Chondrocyte (in vitro differentiated cells): ENCODE measurements around the gene PHC3. TPM values are rescaled to one million over a fixed set of nuclear protein-coding genes. Genes with fewer than 3 reads are reported as not detected.
"Not testable (repeated sequence)": the region's sequence is repeated elsewhere in the genome, so short reads cannot be mapped to it uniquely, and the experiment has no call there.

Source experiments
- DNase-seq: peaks from one replicate; pipeline ENCODE4 v3.0.0; 2021; ENCODE audit warnings: mixed read lengths, low spot score
- H3K27ac Mint-ChIP-seq: one replicate; pipeline ENCODE4 v1.8.0; 2021; ENCODE audit warnings: mild to moderate bottlenecking, moderate library complexity, mixed read lengths; ENCODE audit not compliant: unreplicated experiment
- H3K27me3 Mint-ChIP-seq: 2 replicates; pipeline ENCODE4 v1.8.0; 2021; ENCODE audit warnings: low read depth, mixed read lengths
- H3K36me3 Mint-ChIP-seq: 2 replicates; pipeline ENCODE4 v1.8.0; 2021; ENCODE audit warnings: low read depth, mixed read lengths
- H3K4me1 Mint-ChIP-seq: 2 replicates; pipeline ENCODE4 v1.8.0; 2021; ENCODE audit warnings: low read depth, mild to moderate bottlenecking, mixed read lengths
- H3K4me3 Mint-ChIP-seq: one replicate; pipeline ENCODE4 v1.8.0; 2021; ENCODE audit warnings: mild to moderate bottlenecking, moderate library complexity, mixed read lengths; ENCODE audit not compliant: unreplicated experiment
- H3K9me3 Mint-ChIP-seq: 2 replicates; pipeline ENCODE4 v1.8.0; 2021; ENCODE audit warnings: low read depth, mixed read lengths
- total RNA-seq: library from RNA; stranded (reverse); gene quantifications from 3 replicates; pipeline ENCODE4 v1.2.1, GENCODE V29; 2021
- TF ChIP-seq, protein P1 (sequence below): fragments of 200-600 bp; sonication (generic); IDR thresholded peaks from 2 replicates; pipeline ENCODE4 v1.5.0; 2021; ENCODE audit warnings: antibody characterized with exemption, mild to moderate bottlenecking, moderate library complexity

Gene PHC3
- total RNA-seq, 1 donor from 2014 or later, result 45.8 TPM

DNA sequence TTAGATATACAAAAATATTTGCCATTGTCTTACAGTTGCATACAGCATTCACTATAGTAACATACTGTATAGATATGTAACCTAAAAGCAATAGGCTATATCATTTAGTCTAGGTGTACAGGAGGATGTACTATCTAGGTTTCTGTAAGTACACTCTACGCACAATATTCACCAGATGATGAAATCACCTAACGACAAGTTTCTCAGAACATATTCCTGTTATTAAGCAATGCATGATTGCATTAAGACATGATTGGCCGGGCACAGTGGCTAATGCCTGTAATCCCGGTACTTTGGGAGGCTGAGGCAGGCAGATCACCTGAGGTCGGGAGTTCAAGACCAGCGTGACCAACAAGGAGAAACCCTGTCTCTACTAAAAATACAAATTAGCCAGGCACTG lies 26.2 kb upstream of the PHC3 start:
- no peaks in the 10 kb centered on the region for H3K27me3 Mint-ChIP-seq
- peaks cover 1% of the 10 kb centered on the region for H3K36me3 Mint-ChIP-seq
- TF ChIP-seq, protein P1, sequence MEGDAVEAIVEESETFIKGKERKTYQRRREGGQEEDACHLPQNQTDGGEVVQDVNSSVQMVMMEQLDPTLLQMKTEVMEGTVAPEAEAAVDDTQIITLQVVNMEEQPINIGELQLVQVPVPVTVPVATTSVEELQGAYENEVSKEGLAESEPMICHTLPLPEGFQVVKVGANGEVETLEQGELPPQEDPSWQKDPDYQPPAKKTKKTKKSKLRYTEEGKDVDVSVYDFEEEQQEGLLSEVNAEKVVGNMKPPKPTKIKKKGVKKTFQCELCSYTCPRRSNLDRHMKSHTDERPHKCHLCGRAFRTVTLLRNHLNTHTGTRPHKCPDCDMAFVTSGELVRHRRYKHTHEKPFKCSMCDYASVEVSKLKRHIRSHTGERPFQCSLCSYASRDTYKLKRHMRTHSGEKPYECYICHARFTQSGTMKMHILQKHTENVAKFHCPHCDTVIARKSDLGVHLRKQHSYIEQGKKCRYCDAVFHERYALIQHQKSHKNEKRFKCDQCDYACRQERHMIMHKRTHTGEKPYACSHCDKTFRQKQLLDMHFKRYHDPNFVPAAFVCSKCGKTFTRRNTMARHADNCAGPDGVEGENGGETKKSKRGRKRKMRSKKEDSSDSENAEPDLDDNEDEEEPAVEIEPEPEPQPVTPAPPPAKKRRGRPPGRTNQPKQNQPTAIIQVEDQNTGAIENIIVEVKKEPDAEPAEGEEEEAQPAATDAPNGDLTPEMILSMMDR, result no peak
- no peak overlapping the region for H3K4me3 Mint-ChIP-seq
- peaks cover 5% of the 10 kb centered on the region for H3K9me3 Mint-ChIP-seq
- no peak for DNase-seq
- no peaks in the 10 kb centered on the region for H3K4me1 Mint-ChIP-seq
- H3K27ac Mint-ChIP-seq, result no peak overlapping the region

DNA sequence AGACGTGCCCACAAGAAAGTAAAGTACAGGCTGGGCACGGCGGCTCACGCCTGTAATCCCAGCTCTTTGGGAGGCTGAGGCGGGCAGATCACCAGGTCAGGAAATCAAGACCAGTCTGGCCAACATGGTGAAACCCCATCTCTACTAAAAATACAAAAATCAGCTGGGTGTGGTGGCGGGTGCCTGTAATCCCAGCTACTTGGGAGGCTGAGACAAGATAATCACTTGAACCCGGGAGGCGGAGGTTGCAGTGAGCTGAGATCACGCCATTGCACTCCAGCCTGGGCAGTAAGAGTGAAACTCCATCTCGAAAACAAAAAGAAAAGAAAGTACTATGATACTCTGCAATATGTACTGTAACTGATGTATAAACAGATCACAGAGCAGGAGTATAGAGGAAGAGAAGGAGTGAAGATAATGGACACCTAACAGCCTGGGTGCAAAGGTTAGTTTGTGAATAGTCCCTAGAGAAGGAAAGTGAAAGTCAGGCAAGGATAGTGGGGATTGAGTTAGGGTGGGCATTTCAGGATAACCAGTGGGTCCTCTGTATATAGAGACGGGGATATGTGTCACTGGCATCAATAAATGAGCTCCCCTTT lies 24.7 kb upstream of the PHC3 start:
- not testable (repeated sequence) for H3K36me3 Mint-ChIP-seq, H3K4me1 Mint-ChIP-seq, H3K4me3 Mint-ChIP-seq, H3K27me3 Mint-ChIP-seq, H3K27ac Mint-ChIP-seq, DNase-seq, H3K9me3 Mint-ChIP-seq

DNA sequence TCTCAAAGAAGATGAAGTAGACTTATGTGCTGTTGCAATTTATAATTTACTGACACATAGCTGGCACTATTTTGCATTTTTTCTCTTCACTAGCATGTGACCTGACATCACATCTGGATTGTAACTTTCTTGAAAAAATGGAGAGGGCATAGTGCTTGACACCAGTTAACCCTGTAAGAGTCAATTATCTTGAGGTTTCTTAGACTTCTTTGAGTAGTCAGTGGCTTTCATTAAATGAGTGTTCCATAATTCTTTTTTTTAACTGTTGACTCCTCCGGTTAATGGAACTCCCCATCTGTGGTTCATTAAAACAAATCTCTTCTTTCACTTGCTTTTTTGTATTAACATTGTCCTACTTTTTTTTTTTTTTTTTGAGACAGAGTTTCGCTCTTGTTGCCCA lies 23.8 kb upstream of the PHC3 start:
- no peak overlapping the region for H3K4me3 Mint-ChIP-seq
- peaks cover 3% of the 10 kb centered on the region for H3K9me3 Mint-ChIP-seq
- TF ChIP-seq, protein P1, result no peak
- H3K27me3 Mint-ChIP-seq, result no peaks in the 10 kb centered on the region
- H3K27ac Mint-ChIP-seq, result no peak overlapping the region
- no peaks in the 10 kb centered on the region for H3K4me1 Mint-ChIP-seq
- H3K36me3 Mint-ChIP-seq, result peaks cover 1% of the 10 kb centered on the region
- DNase-seq, result no peak

DNA sequence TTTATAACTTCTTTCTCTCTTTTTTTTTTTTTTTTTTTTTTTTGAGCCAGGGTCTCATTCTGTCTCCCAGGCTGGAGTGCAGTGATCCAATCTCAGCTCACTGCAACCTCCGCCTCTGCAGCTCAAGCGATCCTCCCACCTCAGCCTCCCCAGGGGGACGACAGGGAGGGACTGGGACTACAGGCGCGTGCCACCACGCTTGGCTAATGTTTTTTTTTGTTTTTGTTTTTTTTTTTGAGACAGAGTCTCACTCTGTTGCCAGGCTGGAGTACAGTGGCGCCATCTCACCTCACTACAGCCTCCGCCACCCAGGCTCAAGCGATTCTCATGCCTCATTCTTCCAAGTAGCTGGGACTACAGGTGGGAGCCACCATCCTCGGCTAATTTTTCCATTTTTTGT lies 23.0 kb upstream of the PHC3 start:
- no peak for DNase-seq
- Mint-ChIP-seq H3K4me1 (no peaks in the 10 kb centered on the region), H3K9me3 (peaks cover 3% of the 10 kb centered on the region), H3K27ac (no peak overlapping the region), H3K36me3 (peaks cover 1% of the 10 kb centered on the region), H3K4me3 (no peak overlapping the region), H3K27me3 (peaks cover 3% of the 10 kb centered on the region)
- TF ChIP-seq, protein P1, result no peak

DNA sequence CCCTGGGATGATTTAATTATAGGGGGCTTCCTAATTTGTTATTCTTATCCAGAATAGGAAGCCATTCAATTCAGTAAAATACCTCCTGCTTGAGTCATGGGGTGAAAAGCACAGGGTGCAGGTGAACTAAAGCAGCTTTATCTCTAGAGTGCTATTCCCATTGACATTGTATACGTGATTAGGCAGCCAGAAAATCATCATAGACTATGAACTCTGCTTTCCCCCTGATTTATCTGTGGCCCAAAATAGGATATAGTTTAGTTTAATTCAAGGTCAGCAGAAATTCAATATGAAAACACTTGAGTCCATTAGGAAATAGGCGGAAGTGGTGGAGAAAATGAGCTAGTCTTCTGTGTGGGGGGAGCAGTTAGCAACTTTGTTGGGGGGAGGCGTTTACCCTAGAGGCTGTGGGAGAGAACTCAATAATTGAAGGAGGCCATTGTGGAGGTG lies 22.5 kb upstream of the PHC3 start:
- no peak for DNase-seq
- no peaks in the 10 kb centered on the region for H3K4me1 Mint-ChIP-seq
- H3K27ac Mint-ChIP-seq, result no peak overlapping the region
- H3K4me3 Mint-ChIP-seq, result no peak overlapping the region
- peaks cover 1% of the 10 kb centered on the region for H3K36me3 Mint-ChIP-seq
- TF ChIP-seq, protein P1, result no peak
- H3K9me3 Mint-ChIP-seq, result peaks cover 3% of the 10 kb centered on the region
- H3K27me3 Mint-ChIP-seq, result peaks cover 3% of the 10 kb centered on the region

DNA sequence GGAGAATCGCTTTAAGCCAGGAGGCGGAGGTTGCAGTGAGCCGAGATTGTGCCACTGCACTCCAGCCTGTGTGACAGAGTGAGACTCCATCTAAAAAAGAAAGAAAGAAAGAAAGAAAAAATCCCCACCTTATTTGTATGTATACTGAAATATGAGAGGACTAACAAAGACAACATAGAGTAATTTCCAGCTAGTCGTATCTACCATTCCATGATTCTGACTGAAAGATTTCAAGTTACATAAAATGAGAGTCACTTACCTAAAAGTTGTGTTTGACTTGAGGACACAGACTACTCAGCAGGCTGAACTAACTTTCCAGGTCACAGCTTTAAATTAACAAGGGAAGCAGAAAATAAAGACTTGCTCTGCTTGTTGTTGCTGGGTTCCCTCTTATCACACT lies 21.9 kb upstream of the PHC3 start:
- H3K27ac Mint-ChIP-seq, result no peak overlapping the region
- TF ChIP-seq, protein P1, result no peak
- H3K36me3 Mint-ChIP-seq, result peaks cover 1% of the 10 kb centered on the region

More for the DNA sequence above, 21.9 kb upstream of the PHC3 start:
- no peak for DNase-seq
- Mint-ChIP-seq H3K4me3 (no peak overlapping the region), H3K4me1 (no peaks in the 10 kb centered on the region), H3K27me3 (peaks cover 3% of the 10 kb centered on the region), H3K9me3 (peaks cover 3% of the 10 kb centered on the region)
